ENCODE results near the gene NDUFB11. TPM values are rescaled to one million over a fixed set of nuclear protein-coding genes. Genes with fewer than 3 reads are reported as not detected.

The NDUFB11 gene
- total and polyA plus RNA-seq, 2 donors (not counting 1 experiment from before 2014, with no cell fraction given) = 56.8 to 59.7 TPM

DNA sequence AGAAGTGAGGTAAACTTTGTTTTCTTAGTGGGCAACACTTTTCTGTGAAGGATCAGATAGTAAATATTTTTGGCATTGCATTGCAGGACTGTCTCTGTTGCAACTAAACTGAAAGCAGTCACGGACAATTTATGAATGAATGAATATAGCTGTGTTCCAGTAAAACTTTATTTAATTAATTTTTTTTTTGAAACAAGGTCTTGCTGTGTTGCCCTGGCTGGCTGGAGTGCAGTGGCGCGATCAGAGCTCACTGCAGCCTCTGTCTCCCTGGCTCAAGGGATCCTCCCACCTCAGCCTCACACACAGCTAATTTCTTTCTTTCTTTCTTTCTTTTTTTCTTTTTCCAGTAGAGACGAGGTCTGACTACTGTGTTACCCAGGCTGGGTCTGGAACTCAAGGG is 16.3 kb upstream of the NDUFB11 start:
- POLR2A ChIA-PET = no interaction called here
- H3K9me3 ChIP-seq (ENCODE audit: control extremely low read depth in 1 of 3, control insufficient read depth in 2 of 3, insufficient read depth in 1 of 3, low read length in 2 of 3) = no peaks in the 10 kb centered on the region
- TF ChIP-seq, protein P1, sequence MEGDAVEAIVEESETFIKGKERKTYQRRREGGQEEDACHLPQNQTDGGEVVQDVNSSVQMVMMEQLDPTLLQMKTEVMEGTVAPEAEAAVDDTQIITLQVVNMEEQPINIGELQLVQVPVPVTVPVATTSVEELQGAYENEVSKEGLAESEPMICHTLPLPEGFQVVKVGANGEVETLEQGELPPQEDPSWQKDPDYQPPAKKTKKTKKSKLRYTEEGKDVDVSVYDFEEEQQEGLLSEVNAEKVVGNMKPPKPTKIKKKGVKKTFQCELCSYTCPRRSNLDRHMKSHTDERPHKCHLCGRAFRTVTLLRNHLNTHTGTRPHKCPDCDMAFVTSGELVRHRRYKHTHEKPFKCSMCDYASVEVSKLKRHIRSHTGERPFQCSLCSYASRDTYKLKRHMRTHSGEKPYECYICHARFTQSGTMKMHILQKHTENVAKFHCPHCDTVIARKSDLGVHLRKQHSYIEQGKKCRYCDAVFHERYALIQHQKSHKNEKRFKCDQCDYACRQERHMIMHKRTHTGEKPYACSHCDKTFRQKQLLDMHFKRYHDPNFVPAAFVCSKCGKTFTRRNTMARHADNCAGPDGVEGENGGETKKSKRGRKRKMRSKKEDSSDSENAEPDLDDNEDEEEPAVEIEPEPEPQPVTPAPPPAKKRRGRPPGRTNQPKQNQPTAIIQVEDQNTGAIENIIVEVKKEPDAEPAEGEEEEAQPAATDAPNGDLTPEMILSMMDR (IDR thresholded peaks at IDR 0.05) = no peak
- TF ChIP-seq EZH2 (IDR thresholded peaks at IDR 0.05; ENCODE audit: borderline replicate concordance, insufficient read depth, low read depth, low read length, poor library complexity, severe bottlenecking) = no peak
- H2AFZ ChIP-seq (ENCODE audit: insufficient read depth, low read depth, low read length, poor library complexity, severe bottlenecking) = no peak overlapping the region
- H3K4me2 ChIP-seq (replicated peaks; ENCODE audit: low read depth, low read length, poor library complexity, severe bottlenecking) = no peak overlapping the region
- CTCF ChIA-PET = no interaction called here
- ATAC-seq (ENCODE audit: low read depth) (no peak), DNase-seq (no peak)
- 100% methylated on average over 2 of the region's 4 CpGs for WGBS (ENCODE audit: insufficient coverage)
- H4K20me1 ChIP-seq (ENCODE audit: control insufficient read depth, insufficient read depth, low read length, poor library complexity, severe bottlenecking) = peaks cover 11% of the 10 kb centered on the region
- H3K4me3 ChIP-seq (ENCODE audit: control extremely low read depth in 1 of 5, extremely low read depth in 1 of 5, insufficient read depth in 1 of 5, low read depth in 2 of 5, low read length in 4 of 5) = no peak overlapping the region
- Mint-ChIP-seq H3K4me3 (no peak overlapping the region), H3K27me3 (no peaks in the 10 kb centered on the region), H3K9me3 (ENCODE audit: insufficient read depth) (no peaks in the 10 kb centered on the region), H3K4me1 (peaks cover 11% of the 10 kb centered on the region), H3K27ac (no peak overlapping the region)
- H3K79me2 ChIP-seq (ENCODE audit: control insufficient read depth, insufficient read depth, low read length) = peaks cover 77% of the 10 kb centered on the region
- H3K27ac ChIP-seq (ENCODE audit: low read length in 2 of 2) = no peak overlapping the region
- intact Hi-C loops (cut with micrococcal nuclease) = no loop called here
- peaks cover 0 to 19% of the 10 kb centered on the region in 2 experiments for H3K36me3 ChIP-seq (replicated peaks in 1 of 2; ENCODE audit: control extremely low read depth in 1 of 2, control insufficient read depth in 1 of 2, extremely low read depth in 1 of 2, insufficient read depth in 2 of 2, low read length in 1 of 2)
- H3K4me1 ChIP-seq (ENCODE audit: control insufficient read depth in 2 of 2, insufficient read depth in 2 of 2, low read length in 2 of 2) = no peaks in the 10 kb centered on the region
- H3K27me3 ChIP-seq (replicated peaks in 1 of 4; ENCODE audit: control extremely low read depth in 1 of 4, control insufficient read depth in 3 of 4, insufficient read depth in 4 of 4, low read length in 3 of 4) = no peaks in the 10 kb centered on the region
- H3K9ac ChIP-seq (ENCODE audit: low read length) = no peak overlapping the region

DNA sequence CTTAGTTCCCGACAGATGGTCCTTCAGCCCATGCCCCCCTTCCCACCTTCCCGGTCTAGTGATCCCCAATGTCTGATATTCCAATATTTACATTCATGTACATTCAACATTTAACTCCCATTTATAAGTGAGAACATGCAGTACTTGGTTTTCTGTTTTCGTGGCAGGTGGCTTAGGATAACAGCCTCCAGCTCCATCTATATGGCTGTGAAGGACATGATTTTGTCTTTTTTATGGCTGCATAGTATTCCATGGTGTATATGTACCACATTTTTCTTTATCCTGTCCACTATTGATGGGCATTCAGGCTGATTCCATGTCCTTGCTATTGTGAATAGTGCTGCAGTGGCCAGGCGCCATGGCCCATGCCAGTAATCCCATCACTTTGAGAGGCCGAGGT is 14.3 kb upstream of the NDUFB11 start:
- Histone ChIP-seq H3K27ac (ENCODE audit: low read length in 2 of 2) (no peak overlapping the region), H3K36me3 (replicated peaks in 1 of 2; ENCODE audit: control extremely low read depth in 1 of 2, control insufficient read depth in 1 of 2, extremely low read depth in 1 of 2, insufficient read depth in 2 of 2, low read length in 1 of 2) (peaks cover 0 to 24% of the 10 kb centered on the region in 2 experiments), H3K27me3 (replicated peaks in 1 of 4; ENCODE audit: control extremely low read depth in 1 of 4, control insufficient read depth in 3 of 4, insufficient read depth in 4 of 4, low read length in 3 of 4) (no peaks in the 10 kb centered on the region), H3K9ac (ENCODE audit: low read length) (no peak overlapping the region), H3K4me3 (ENCODE audit: control extremely low read depth in 1 of 5, extremely low read depth in 1 of 5, insufficient read depth in 1 of 5, low read depth in 2 of 5, low read length in 4 of 5) (no peak overlapping the region), H3K9me3 (ENCODE audit: control extremely low read depth in 1 of 3, control insufficient read depth in 2 of 3, insufficient read depth in 1 of 3, low read length in 2 of 3) (no peaks in the 10 kb centered on the region), H4K20me1 (ENCODE audit: control insufficient read depth, insufficient read depth, low read length, poor library complexity, severe bottlenecking) (peaks cover 11% of the 10 kb centered on the region), H2AFZ (ENCODE audit: insufficient read depth, low read depth, low read length, poor library complexity, severe bottlenecking) (no peak overlapping the region), H3K79me2 (ENCODE audit: control insufficient read depth, insufficient read depth, low read length) (peaks cover 72% of the 10 kb centered on the region), H3K4me2 (replicated peaks; ENCODE audit: low read depth, low read length, poor library complexity, severe bottlenecking) (no peak overlapping the region), H3K4me1 (ENCODE audit: control insufficient read depth in 2 of 2, insufficient read depth in 2 of 2, low read length in 2 of 2) (no peaks in the 10 kb centered on the region)
- CTCF ChIA-PET = interaction anchor here (0.6 kb wide), 1 partner anchor 246 kb away, joined by 3 read pairs; no protein-coding TSS in a partner anchor
- Mint-ChIP-seq H3K4me1 (peaks cover 9% of the 10 kb centered on the region), H3K4me3 (no peak overlapping the region), H3K27ac (no peak overlapping the region), H3K27me3 (no peaks in the 10 kb centered on the region), H3K9me3 (ENCODE audit: insufficient read depth) (no peaks in the 10 kb centered on the region)
- TF ChIP-seq EZH2 (IDR thresholded peaks at IDR 0.05; ENCODE audit: borderline replicate concordance, insufficient read depth, low read depth, low read length, poor library complexity, severe bottlenecking) = no peak
- TF ChIP-seq, protein P1 (IDR thresholded peaks at IDR 0.05) = no peak
- intact Hi-C loops (cut with micrococcal nuclease) = no loop called here
- WGBS (ENCODE audit: insufficient coverage) = no CpG with 5 or more reads among the region's 5 CpGs
- no peak for DNase-seq
- ATAC-seq (ENCODE audit: low read depth) = no peak
- POLR2A ChIA-PET = no interaction called here

Measured in B cell (primary cell).